GM04504 (cell line): Measurements from ENCODE around the gene RPL19.

ENCODE experiments used
- DNase-seq: peaks from one replicate; pipeline ENCODE4 v3.0.0-alpha.2; 2012; ENCODE audit warnings: low read depth

Gene RPL19

DNA sequence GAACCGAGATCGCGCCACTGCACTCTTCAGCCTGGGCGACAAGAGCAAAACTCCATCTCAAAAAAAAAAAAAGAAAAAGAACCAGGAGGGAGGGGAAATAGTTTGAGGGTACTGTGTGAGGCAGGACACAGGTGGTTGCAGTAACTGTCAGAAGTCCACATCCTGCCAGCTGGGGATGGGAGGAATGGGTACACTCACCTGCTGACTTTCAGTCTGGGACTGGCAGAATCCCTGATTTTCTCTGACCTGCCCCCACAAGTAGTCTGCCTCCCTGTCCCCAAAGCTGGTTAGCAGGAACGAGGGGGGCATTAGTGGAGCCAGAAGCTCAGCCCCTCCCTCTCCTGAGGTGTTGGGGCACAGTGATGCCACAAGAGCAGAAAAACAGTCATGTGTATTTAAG is 27.0 kb upstream of the RPL19 start:
- no peak for DNase-seq

DNA sequence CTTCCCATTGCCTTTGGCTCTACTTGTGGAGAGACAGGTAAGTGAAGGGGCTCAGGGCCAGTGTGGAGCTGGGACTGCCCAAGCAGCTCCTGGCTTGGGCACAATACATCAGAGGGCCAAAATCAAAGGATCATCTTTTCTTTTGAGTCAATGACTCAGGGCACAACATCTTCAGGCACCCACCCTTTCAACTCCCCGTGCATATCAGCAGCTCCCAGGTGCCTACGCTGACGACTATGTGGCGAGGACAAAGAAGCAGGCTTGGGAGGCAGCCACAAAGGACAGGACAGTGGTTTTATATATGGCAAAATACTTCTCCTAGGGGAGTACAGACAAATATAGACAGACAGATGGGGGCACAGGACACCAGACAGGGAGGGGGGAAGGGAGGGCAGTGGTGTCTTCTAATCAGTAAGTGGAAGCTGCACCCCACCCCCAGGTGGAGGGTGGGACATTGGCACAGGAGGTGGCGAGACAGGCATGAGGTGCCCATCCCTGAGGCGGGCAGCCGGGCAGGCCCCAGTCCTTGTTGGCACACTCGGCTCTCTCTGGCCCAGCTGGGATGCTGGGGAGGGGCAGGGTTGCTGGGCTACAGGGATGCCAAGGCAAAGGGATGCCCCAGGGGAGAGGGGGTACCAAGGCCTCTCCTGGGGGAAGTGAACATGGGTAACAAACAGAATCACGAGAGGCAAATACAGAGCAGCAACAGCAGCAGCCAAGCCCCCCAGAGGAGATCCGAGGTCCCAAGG is 26.4 kb upstream of the RPL19 start:
- no peak for DNase-seq

DNA sequence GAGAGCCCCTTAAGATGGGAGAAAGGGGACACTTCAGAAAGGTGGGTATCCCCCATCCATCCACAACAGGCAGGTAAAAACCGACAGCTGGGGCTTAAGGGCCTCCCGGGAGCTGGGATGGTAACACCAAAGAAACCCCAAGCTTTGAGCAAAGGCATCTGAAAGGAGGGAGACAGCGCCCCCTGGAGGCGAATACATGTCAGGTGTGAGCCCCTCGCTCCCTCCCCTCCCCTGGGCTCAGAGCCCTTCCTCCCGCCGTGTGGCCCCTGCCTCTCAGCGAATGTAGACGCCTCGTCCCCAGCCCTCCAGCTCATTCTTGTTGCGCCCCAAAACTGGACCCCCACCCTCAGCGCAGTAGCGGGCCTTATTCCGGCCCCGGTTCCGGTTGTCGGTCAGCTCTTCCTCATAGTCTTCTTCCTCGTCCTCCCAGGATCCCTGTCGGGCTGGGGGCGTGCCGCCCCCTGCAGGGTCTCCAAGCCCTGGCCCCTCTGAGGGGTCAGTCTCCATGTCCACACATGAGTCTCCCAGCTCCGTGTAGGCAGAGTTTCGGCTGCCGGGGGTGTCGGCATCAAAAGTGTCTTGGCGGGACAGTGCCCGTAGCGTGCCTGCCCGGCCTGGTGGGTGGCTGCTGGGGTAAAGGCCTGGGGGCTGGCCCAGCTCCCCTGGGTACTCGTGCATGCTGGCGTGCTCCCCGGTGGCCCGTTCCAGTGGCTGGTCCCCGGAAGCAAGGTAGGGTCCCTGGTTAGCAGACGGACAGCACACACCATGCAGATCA is 25.0 kb upstream of the RPL19 start:
- DNase-seq, result no peak

DNA sequence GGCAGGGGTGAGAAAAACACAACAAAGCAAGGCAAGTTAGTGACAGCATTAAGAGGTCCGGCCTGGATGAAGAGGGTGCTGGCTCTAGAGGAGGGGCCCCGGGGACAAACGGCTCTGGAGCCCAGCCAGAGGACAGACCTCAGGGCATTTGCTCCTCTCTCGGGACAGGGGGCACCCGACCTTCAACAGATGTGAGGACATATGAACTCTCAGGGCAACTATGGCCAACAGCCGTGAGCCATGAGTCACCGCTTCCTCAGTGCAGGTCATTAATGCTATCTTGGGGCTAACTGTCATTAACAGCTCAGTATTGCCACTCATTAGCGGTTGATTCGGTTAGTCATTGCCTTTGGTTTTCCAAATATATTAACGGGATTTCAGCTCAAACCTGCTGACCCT is 24.4 kb upstream of the RPL19 start:
- DNase-seq, result no peak

DNA sequence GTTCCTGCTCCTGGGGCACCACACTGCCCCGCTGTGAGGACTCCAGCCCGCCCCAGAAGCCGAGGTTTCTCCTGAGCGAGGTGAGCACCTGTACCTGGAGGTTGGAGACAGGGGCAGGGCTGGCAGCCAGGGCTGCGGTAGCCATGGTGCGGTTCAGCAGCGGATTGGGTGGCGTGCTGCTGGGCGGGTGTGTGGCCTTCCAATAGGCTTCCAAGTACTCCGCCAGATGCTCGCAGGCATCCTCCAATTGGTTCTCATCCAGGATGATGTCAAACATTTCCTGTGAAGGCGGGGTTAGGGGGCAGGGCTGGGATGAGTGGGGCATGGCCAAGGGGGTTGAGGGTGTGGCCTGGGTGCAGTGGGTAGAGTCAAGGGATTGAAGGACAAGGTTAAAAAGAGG is 22.8 kb upstream of the RPL19 start:
- no peak for DNase-seq

DNA sequence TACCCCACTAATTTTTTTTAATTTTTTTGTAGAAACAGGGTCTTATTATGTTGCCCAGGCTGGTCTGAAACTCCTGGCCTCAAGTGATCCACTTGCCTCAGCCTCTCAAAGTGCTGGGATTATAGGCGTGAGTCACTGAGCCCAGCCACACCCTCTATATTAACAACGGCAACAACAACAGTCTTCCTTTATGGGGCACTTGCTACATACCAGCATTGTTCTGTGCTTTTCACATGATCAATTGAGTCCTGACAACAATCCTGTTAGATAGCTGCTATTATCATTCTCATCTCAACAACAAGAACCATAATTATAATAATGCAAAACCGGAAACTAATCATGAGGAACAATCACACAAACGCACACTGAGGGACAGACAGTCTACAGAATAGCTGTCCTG is 21.5 kb upstream of the RPL19 start:
- DNase-seq, result no peak

DNA sequence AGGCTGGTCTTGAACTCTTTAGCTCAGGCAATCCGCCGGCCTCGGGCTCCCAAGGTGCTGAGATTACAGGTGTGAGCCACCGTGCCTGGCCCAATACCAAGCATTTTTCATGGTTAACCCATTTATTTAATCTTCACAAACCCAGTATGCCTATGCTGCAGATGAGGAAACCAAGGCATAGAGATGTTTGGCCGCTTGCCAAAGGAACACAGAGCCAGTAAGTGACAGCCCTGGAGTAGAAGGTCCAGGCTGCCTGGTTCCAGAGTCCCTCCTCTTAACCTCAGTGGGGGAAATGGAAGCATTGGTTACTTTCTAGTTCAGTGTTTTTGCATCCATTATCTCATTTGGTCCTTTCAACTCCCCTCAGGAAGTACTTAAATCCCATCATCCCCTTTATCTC is 18.8 kb upstream of the RPL19 start:
- DNase-seq, result no peak

DNA sequence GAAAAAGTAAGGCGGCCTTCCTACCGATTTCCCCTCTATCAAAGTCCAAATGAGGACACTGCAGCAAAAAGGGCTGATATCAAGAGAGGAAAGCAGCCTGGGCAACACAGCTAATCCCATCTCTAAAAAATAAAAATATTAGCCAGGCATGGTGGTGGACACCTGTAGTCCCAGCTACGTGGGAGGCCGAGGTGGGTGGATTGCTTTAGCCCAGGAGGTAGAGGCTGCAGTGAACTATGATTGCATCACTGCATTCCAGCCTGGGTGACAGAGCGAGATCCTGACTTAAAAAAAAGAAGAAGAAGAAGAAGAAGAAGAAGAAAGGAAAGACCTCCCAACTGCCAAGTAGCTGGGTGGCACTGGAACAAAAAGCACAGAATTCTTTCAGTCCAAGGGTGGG is 17.0 kb upstream of the RPL19 start:
- no peak for DNase-seq

DNA sequence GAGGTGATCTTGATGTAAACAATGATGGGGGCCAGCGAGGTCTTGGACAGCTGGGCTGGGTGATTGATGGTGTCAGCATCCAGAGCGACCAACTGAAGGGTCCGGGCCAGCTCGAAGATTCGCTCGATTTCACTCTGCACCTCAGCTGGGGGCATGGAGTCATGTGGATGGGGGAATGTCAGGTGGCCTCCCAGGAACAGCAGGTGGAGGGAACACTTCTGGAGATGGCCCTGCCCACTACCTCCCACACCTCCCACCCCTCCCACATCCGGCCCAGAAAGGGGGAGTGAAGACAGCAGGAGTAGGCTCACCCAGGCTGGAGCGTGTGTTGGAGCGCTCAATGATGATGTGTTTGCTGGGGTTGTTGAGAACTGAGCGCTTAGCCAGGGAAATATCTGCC is 16.4 kb upstream of the RPL19 start:
- DNase-seq, result no peak

DNA sequence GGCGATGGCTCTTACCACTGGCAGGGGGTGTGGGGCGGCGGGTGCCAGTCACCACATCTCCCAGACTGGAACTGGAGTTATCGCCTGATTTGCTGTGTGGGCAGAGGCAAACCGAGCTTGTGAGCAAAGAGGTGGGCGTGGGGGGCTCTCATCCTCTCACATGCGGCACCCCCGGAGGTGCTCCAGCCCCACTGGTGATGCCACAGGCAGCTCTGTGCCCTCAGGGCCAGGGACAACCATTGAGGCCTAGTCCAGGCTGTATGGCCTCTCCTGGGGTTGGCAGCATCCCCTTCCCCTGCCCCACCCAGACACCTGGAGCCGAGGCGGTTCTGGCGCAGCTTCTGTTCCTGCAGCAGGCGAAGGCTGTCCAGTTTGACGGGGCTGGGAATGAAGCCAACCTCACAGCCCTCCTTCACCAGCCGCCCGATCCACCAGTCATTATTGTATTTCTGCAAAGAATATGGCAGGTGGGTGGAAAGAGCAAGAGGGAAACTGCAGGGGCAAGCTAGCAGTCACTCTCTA is 13.5 kb upstream of the RPL19 start:
- no peak for DNase-seq

DNA sequence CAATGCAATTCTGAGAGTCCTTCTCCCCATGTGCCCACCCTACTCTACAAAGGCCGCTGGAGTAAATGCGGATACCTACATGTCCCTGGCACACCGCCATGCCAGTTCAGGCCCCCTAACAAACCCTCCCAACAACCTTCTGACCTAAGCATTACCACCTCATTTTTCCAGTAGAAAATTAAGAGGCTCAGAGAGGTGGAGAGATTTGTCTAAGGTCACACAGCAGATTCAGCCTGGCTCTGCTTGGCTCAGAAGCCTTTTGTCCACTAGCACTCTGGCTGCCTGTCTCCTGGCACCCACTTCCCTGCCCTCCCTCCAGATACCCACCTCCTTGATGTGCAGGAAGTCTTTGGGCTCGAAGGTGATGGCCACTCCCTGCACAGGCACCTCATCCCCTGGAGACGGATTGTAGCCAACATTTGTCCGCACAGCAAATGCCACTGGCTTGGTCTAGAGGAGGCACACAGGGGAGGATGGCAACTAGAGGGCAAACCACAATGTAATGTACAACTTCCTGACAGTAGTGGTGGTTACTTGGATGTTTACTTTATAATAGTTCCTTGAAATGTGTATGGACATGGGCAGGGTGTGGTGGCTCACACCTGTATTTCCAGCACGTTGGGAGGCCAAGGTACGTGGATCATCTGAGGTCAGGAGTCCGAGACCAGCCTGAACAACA is 12.8 kb upstream of the RPL19 start:
- DNase-seq, result no peak

DNA sequence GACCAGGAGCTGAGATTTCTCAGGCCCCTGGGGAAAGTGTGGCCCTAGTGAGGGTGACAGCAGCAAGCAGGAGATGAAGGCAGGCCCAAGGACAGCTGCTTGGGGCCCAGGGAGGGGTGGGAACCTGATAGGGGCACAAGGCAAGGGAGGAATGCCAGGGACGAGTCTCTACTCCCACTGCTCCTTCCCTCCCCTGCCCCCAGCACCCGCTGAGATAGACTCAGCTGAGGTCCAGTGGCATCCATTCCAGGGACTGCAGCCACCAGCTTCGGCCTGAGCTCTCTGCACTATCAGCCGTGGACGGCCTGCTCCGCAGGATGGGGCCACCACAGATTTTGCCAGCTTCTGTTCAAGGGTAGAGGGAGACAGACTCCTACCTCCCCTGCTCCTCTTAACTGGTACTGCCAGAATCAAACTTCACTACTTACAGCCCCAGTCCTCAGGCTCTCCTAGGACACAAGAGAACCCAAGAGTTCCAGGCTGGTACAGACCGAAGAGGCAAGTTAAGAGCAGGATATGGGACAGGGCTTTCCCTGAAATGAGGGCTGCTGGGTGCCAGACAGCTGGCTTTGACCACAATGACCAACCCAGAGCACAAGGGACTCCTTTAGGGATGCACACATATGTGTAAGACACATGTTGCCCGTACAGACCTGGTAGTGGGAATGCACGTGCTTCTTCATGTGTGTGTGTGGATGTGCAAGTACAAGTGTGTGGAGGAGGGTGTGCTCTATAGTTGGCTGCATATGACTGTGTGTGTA is 8.2 kb upstream of the RPL19 start:
- DNase-seq, result no peak

DNA sequence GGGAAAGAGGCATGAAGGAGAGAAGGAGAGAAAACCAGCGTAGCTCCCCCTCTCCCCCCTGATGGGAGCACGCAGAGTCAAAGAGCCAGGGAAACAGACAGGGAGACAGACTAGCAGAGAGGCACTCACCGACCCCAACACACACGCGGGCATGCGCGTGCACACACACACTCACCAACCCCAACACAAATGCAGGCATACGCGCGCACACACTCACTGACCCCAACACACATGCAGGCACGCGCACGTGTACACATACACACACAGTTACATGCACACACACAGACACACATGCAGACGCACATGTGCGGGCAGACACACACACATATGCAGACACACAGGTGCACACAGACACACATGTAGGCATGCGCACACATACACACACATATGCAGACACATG is 7.2 kb upstream of the RPL19 start:
- no peak for DNase-seq

DNA sequence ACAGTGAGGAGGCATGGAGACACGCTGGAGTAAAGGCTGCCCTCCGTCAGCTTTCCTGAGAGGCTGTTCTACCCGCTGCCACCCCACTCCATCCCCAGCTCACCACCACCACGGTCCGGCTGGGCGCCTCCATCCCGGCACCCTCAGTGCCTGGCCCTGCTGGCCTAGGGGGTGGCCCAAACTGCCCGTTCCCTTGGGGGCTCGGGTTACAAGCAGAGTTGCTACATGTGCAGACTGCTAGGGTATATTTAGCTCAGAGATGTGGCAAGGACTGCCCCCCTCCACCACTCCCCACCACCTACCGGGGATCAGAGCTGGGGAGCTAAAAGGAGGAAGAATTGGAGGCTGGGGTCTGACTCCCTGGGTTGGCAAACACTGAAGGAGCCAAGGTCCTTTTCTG is 6.7 kb upstream of the RPL19 start:
- no peak for DNase-seq

DNA sequence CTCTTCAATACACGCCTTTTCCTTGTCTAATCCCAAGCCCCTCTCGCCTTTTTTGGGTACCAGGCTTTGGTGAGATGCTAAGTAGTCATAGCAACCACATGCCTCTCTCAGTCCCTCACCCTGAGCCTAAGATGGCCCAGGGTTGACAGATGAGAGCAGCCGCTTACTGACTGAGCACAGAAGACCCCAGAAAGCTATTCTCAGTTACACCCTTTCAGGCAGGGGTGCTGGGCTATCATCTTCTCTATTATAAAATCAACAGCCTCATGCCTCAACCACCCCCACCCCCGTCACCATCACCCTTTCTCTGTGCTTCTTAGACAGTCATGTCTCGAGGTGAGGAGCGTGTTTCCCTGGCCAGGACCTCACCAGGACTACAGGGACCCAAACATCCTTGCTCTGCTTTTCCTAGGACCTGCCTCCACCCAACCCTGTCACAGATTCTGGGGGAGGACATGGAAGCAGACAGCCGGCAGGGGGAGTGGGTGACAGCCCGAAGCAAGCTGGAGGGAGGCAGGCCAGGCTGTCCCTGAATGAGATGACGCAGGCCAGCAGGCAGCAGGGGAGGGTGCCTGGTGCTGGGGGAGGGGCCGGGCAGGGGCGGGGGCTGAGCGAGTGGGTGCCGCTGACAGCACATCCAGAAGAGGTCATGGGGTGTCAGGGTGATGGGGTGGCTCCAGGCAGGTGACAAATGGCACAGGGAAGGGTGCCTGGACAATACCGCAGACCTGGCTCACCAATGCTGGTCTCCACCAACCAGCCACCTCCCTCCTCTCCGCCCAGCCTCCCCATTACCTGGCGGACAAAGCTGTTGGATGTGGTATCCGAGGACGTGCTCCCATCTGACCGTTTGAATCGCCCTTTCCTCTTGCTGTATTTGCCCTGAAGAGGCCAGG is 5.7 kb upstream of the RPL19 start:
- DNase-seq, result peak; percentile 28

DNA sequence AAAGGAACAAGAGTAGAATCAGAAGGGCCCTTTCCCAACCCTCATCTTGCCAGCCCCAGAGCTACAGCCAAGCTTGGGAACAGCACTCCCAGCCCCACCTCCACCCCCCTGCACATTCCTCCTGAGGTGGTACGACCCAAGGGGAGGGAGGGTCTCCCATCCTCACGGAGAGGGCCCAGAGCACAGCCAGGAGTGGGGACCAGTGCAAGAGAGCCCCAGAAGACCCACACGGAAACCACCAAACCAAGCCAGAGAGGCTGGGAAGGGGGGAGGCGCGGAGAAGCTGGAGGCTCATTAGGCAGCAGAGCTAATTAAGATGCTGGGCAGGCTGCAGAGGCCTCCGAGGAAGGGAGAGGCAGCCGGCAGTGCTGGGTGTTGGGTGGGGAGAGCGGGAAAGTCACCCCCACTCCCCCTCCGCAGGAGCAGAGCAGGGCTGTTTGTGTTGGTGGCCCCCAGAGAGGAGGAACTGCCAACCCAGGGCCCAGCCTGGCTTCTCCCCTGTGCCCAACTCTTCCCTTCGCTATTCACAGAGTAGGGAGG is 5.0 kb upstream of the RPL19 start:
- no peak for DNase-seq

DNA sequence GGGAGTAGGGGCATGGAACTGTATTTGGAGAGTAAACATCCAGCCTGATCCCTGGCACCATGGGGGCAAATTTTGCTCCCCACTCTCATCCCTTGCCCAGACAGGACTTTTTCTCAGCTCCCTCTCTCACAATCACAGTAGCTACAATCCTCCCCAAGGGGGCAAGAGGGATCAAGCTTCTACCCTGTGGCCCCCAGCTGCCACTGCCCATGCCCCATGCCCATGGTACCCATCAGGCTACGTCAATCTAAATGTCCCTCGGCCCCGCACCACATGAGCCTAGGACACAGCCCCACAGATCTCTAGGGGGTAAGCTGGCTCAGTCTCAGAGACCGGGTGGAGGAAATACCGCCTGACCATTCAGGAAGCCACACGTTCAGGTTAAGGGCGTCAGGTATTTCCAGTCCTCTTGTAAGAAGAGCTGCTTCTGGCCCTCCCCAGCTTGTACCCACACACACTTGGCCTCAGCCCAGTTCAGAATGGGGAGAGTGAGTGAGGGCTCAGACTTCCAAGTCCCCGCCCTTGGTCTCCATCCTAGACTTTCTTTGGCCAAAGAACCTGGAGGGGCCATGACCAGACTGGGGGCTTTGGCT is 4.4 kb upstream of the RPL19 start:
- DNase-seq, result no peak

DNA sequence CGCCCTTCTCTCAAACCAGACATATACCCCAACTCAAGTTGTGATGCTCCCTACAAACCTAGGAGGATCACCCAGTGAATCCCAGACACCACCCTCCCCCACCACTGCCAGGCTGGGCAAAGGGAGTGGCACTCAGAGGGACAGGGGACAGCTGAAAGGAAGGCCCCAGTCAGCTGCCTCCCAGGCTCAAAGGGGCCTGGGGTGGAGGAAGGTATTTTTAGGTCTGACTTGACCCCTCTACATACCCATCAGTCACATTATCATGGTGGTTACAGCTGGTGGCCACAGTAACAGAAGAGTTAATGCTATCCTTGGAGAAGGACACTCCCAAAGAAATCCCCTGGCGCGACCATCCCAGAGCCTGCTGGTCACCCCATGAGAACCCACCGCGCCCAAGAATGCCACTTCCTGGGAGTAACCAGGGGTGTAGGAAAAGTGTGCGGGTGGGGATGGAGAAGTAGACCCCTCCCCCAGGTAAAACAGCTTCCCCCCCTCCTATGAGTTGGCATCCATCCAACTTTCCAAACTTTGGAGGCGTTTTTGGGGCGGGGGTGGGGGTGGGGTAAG is 3.8 kb upstream of the RPL19 start:
- no peak for DNase-seq

DNA sequence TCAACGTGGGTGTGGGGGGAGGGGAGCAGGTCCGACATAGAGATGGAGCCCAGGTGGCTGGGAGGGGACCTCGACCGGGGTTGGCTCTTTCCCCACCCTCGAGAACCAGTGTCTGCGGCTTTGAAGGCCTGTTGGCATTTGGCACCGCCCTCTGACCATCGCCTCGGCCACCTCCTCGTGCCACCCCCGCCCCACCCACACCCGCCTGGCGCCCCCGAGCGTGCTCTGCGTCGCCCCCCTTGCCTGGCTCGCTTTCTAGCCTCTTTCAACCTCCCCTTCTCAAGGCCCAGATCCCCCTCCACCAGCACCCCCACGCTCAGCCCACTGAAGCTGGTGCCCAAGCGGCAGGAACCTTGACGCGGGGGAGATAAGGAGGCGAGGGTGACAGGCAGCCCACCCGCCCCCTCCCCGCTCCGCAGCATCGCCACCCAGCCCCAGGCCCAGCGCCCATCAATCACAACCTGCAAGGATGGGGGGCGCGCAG is 3.2 kb upstream of the RPL19 start:
- no peak for DNase-seq
